Stimulated activated effector memory CD8-positive, alpha-beta T cell treated with anti-CD3 and anti-CD28 coated beads, Interleukin-12 subunit alpha, Interleukin-12 subunit beta, amount 100 ng/mL, for 72 hours (primary cell): ENCODE measurements around the gene SH3D19.
"Not testable (repeated sequence)": the region's sequence is repeated elsewhere in the genome, so short reads cannot be mapped to it uniquely, and the experiment has no call there.

Source experiments
- ATAC-seq: fragments of 150-1000 bp; cut with Tn5 transposase; 2 replicates; pipeline ENCODE4 v1.10.0; 2021
- DNase-seq, 2 donors: peaks; one replicate each; pipeline ENCODE4 v3.0.0; 2021 to 2022; ENCODE audit warnings: low spot score in 2 of 2
- H3K27ac Mint-ChIP-seq: one replicate; pipeline ENCODE4 v1.8.0; 2022; ENCODE audit warnings: mild to moderate bottlenecking, mixed read lengths
- H3K36me3 Mint-ChIP-seq: one replicate; pipeline ENCODE4 v1.8.0; 2022; ENCODE audit warnings: mild to moderate bottlenecking, mixed read lengths
- H3K4me1 Mint-ChIP-seq: one replicate; pipeline ENCODE4 v1.8.0; 2022; ENCODE audit warnings: mixed read lengths
- H3K4me3 Mint-ChIP-seq: one replicate; pipeline ENCODE4 v1.8.0; 2022; ENCODE audit warnings: mild to moderate bottlenecking, mixed read lengths
- H3K9me3 Mint-ChIP-seq: one replicate; pipeline ENCODE4 v1.8.0; 2022; ENCODE audit warnings: mixed read lengths

SH3D19 gene

GRCh38 chr4:151263455-151263854 is 62.0 kb downstream of the SH3D19 start:
- Mint-ChIP-seq H3K4me1 (no peaks in the 10 kb centered on the region), H3K4me3 (no peak overlapping the region), H3K9me3 (no peaks in the 10 kb centered on the region), H3K36me3 (no peaks in the 10 kb centered on the region), H3K27ac (no peak overlapping the region)
- no peak for ATAC-seq
- no peak for DNase-seq

DNA sequence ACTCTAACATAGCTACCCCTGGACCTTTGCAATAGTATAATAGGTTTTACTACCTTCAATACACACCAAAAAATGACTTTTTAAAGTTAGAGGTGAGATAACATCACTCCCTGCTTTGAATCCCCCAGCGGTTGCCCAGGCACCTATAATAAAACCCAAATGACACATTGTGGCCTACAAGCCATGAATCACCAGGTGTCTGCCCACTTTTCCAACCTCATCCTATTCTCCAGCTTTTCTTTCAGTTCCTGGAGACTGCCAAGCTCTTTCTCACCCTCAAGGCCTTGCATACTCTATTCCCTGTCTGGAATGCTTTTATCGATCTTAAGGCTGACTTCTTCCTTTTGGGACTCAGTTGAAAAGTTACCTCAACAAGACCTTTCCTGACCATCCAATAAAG is 64.9 kb downstream of the SH3D19 start:
- ATAC-seq, result no peak
- Mint-ChIP-seq H3K27ac (no peak overlapping the region), H3K9me3 (no peaks in the 10 kb centered on the region)

GRCh38 chr4:151259752-151260151 is 65.7 kb downstream of the SH3D19 start:
- Mint-ChIP-seq H3K4me1 (no peaks in the 10 kb centered on the region), H3K36me3 (no peaks in the 10 kb centered on the region), H3K9me3 (no peaks in the 10 kb centered on the region), H3K27ac (no peak overlapping the region), H3K4me3 (no peak overlapping the region)
- no peak for DNase-seq
- no peak for ATAC-seq

More for the DNA sequence above, 64.9 kb downstream of the SH3D19 start:
- no peak overlapping the region for H3K4me3 Mint-ChIP-seq
- no peak for DNase-seq
- H3K36me3 Mint-ChIP-seq, result no peaks in the 10 kb centered on the region
- no peaks in the 10 kb centered on the region for H3K4me1 Mint-ChIP-seq

DNA sequence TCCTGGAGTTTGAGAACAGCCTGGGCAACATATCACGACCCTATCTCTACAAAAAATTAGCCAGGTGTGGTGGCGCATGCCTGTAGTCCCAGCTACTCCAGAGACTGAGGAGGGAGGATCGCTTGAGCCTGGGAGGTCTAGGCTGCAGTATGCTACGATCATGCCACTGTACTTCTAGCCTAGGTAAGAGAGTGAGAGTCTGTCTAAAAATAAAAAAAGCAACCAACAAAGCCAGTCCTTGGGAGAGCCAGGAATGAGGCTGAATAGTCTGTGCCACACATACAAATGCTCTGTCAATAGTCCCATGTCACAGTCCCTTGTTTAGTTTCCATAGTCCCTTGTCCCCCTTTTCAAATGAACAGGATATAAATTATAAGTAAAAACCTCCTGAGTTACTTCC is 67.7 kb downstream of the SH3D19 start:
- Mint-ChIP-seq H3K4me1 (no peaks in the 10 kb centered on the region), H3K9me3 (no peaks in the 10 kb centered on the region), H3K4me3 (no peak overlapping the region), H3K36me3 (no peaks in the 10 kb centered on the region), H3K27ac (no peak overlapping the region)
- DNase-seq, result no peak
- no peak for ATAC-seq

DNA sequence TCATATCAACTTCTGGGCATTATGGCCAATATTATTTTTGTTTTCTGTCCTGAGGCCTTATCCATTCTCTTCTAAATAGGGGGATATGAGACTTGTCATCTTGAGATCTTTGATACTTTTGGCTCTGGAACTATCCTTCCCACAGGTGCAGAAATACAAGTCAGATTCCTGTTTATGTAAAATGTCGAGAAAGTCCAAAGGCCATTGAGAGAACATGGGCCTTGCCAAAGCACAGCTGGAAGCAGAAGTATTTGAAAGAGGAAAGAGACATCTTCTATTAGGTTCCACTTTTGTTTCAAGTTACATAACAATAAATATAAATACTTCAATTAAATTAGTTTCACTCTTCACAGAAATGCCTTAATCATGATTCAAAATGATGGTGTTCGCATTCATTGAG is 69.3 kb downstream of the SH3D19 start:
- ATAC-seq (no peak), DNase-seq (no peak)
- no peaks in the 10 kb centered on the region for H3K4me1 Mint-ChIP-seq
- no peak overlapping the region for H3K27ac Mint-ChIP-seq
- no peaks in the 10 kb centered on the region for H3K36me3 Mint-ChIP-seq
- H3K9me3 Mint-ChIP-seq, result no peaks in the 10 kb centered on the region
- H3K4me3 Mint-ChIP-seq, result no peak overlapping the region

DNA sequence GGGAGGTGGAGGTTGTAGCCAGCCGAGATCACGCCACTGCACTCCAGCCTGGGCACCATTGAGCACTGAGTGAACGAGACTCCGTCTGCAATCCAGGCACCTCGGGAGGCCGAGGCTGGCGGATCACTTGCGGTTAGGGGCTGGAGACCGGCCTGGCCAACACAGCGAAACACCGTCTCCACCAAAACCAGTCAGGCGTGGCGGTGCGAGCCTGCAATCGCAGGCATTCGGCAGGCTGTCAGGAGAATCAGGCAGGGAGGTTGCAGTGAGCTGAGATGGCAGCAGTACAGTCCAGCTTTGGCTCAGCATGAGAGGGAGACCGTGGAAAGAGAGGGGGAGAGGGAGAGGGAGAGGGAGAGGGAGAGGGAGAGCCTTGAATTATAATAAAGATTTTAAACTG is 69.7 kb downstream of the SH3D19 start:
- H3K4me3 Mint-ChIP-seq, H3K4me1 Mint-ChIP-seq, H3K9me3 Mint-ChIP-seq, ATAC-seq, H3K36me3 Mint-ChIP-seq, DNase-seq, H3K27ac Mint-ChIP-seq: not testable (repeated sequence)

GRCh38 chr4:151255226-151255625 is 70.2 kb downstream of the SH3D19 start:
- not testable (repeated sequence) for H3K4me1 Mint-ChIP-seq, H3K27ac Mint-ChIP-seq, H3K4me3 Mint-ChIP-seq, H3K9me3 Mint-ChIP-seq, H3K36me3 Mint-ChIP-seq, DNase-seq, ATAC-seq

GRCh38 chr4:151251603-151252304 is 73.7 kb downstream of the SH3D19 start:
- no peaks in the 10 kb centered on the region for H3K9me3 Mint-ChIP-seq
- H3K36me3 Mint-ChIP-seq, result no peaks in the 10 kb centered on the region
- no peak for DNase-seq

DNA sequence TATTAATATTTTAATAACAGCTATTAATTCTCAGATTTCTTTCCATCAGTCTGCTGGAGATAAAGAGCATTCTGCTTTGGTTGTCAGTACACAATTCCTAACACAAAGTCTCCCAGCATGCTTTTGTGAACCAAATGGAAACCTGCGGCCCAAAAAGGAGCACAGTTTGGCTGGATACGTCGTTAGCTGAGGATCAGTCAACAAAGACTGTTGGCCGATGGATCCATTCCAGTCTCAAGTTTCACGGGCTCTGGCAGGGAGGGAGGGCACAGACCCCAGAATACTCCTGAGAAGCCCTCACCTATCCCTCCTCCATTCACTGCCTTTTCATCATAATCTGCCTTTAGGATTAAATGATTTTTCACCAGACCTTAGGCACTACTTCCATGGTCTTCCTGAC is 74.7 kb downstream of the SH3D19 start:
- Mint-ChIP-seq H3K9me3 (no peaks in the 10 kb centered on the region), H3K27ac (no peak overlapping the region), H3K4me1 (no peaks in the 10 kb centered on the region), H3K4me3 (no peak overlapping the region), H3K36me3 (no peaks in the 10 kb centered on the region)
- DNase-seq (no peak), ATAC-seq (no peak)

More at GRCh38 chr4:151251603-151252304, 73.7 kb downstream of the SH3D19 start:
- Mint-ChIP-seq H3K4me3 (no peak overlapping the region), H3K27ac (no peak overlapping the region), H3K4me1 (no peaks in the 10 kb centered on the region)
- no peak for ATAC-seq

DNA sequence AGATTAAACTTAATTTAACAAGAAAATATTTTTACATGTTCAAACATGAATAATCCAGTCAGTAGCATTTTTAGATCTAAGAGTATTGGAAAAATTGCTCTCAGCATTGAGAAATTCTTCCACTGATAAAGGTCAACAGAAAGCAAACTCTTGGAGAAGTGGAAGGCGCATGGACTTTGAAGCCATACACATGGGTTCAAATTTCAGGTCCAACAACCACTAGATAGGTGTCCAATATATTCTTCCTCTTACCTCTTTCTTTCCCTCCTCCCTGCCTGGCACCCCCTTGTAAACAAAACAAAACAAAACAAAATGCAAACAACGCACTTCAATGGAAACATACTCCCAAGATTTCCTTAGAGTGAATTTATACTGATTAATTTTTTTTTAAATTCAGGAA is 76.9 kb downstream of the SH3D19 start:
- no peak for ATAC-seq
- Mint-ChIP-seq H3K36me3 (no peaks in the 10 kb centered on the region), H3K4me3 (no peak overlapping the region)

DNA sequence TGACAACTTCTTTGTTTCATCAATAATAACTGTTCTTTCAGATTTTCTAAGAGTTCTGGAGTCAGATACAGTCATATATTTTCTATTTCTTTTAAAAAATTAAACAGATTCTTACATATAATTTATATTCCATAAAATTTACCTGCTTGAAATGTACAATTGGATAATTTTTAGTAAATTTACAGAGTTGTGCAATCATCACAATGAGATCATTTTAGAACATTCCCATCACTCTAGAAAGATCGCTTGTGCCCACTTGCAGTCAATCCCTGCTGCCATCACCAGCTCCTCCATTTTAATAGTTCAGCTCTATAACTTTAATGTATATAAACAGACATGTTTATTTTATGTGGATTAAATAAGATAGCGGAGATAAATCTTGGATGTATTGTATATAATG is 78.0 kb downstream of the SH3D19 start:
- ATAC-seq (no peak), DNase-seq (no peak)
- Mint-ChIP-seq H3K36me3 (no peaks in the 10 kb centered on the region), H3K4me1 (no peaks in the 10 kb centered on the region), H3K27ac (no peak overlapping the region), H3K9me3 (no peaks in the 10 kb centered on the region), H3K4me3 (no peak overlapping the region)

More for the DNA sequence above, 76.9 kb downstream of the SH3D19 start:
- DNase-seq, result no peak
- Mint-ChIP-seq H3K9me3 (no peaks in the 10 kb centered on the region), H3K27ac (no peak overlapping the region), H3K4me1 (no peaks in the 10 kb centered on the region)

DNA sequence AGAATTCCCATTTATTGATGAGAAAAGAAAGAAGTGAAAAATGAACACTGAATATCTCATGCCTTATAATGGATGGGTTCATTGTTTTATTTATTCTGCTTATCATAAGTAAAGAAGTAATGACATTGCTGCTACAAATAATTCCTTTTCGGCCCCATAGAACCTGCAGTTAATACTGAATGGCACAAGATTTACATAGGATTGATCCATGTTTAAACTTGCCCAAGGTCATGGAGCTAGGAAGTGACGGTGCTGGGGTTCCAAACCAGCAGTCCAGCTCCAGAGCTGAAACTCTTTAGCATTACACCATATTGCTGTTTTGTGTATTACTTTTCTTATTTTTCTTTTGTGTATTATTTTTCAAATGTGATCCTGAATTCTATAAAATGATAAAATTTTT is 78.7 kb downstream of the SH3D19 start:
- ATAC-seq (no peak), DNase-seq (no peak)
- no peaks in the 10 kb centered on the region for H3K9me3 Mint-ChIP-seq
- H3K27ac Mint-ChIP-seq, result no peak overlapping the region
- no peak overlapping the region for H3K4me3 Mint-ChIP-seq
- no peaks in the 10 kb centered on the region for H3K4me1 Mint-ChIP-seq
- no peaks in the 10 kb centered on the region for H3K36me3 Mint-ChIP-seq

DNA sequence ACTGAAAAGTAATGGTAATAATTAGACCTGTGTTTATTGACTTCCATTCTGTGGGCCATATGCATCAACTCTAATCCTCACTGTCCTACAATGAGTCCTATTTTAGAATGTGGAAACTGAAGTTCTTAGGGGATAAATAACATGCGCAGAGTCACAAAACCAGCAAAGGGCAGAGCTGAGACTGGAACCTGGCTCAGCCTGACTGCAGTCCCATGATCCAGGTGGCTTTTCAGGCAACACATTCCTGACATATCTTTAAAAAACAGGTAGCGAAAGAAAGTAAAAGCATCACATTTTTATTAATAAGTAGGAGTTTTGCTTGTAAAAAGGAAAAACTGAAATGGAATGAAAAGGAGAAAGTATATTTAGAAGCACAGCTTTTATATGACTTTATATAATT is 83.1 kb downstream of the SH3D19 start:
- ATAC-seq (no peak), DNase-seq (no peak)
- H3K4me3 Mint-ChIP-seq, result no peak overlapping the region
- no peaks in the 10 kb centered on the region for H3K4me1 Mint-ChIP-seq
- H3K27ac Mint-ChIP-seq, result no peak overlapping the region
- H3K36me3 Mint-ChIP-seq, result no peaks in the 10 kb centered on the region
- H3K9me3 Mint-ChIP-seq, result no peaks in the 10 kb centered on the region

DNA sequence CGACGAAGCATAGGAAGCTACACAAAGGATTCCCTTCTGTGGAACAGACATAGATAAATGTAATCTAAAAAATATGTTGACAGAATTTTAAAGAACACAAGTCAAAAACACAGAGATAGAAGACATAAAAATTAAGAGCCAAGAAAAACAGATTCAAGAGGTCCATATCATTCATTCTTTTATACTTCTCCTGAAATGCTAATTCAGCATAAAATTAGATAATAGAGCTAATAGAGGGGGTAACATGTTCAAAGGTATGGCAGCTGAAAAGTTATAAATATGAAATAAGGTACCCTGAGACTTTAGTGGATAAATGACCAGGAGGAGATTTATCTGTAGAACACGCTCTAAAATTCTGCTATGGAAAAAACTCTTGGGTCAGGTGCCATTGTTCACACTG is 85.8 kb downstream of the SH3D19 start:
- Mint-ChIP-seq H3K4me1 (no peaks in the 10 kb centered on the region), H3K27ac (no peak overlapping the region), H3K9me3 (no peaks in the 10 kb centered on the region), H3K36me3 (no peaks in the 10 kb centered on the region), H3K4me3 (no peak overlapping the region)
- DNase-seq (no peak), ATAC-seq (no peak)

DNA sequence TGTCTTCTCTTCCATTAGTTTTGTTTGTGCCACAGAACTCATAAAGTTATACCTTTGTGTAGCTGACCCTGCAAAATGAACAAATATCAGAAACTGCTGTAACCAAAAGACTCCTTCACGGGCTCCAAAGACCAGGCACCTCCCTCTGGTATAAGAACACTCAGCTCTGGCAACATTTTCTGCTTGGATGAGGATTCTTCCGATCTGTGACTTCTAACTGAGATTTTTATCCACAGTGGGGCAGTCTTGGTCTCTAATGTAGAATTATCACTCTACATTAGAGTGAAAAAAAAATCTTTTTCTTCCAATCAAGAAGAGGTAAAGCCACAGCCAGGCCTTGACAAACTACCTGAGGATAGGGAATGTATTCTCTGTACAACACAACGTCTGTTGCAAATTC is 86.9 kb downstream of the SH3D19 start:
- Mint-ChIP-seq H3K27ac (no peak overlapping the region), H3K4me3 (no peak overlapping the region), H3K4me1 (no peaks in the 10 kb centered on the region), H3K36me3 (no peaks in the 10 kb centered on the region), H3K9me3 (no peaks in the 10 kb centered on the region)
- ATAC-seq, result no peak
- DNase-seq, result no peak

DNA sequence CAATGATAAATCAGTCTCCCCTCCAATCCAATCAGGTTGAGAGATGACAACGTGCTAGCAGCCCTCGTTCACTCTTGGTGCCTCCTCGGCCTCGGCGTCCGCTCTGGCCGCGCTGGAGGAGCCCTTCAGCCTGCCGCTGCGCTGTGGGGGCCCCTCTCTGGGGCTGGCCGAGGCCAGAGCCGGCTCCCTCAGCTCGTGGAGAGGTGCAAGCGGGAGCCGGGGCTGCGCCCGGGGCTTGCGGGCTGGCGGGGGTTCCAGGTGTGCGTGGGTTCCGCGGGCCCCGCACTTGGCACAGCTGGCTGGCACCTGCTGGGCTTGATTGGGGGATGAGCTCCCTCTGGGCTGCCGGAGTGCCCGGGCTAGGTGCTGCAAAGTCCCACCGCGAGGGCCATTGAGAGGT is 89.4 kb downstream of the SH3D19 start:
- H3K36me3 Mint-ChIP-seq, result no peaks in the 10 kb centered on the region
- H3K4me1 Mint-ChIP-seq, result no peaks in the 10 kb centered on the region
- no peak overlapping the region for H3K27ac Mint-ChIP-seq
- DNase-seq (no peak), ATAC-seq (no peak)
- H3K4me3 Mint-ChIP-seq, result no peak overlapping the region
- H3K9me3 Mint-ChIP-seq, result no peaks in the 10 kb centered on the region

DNA sequence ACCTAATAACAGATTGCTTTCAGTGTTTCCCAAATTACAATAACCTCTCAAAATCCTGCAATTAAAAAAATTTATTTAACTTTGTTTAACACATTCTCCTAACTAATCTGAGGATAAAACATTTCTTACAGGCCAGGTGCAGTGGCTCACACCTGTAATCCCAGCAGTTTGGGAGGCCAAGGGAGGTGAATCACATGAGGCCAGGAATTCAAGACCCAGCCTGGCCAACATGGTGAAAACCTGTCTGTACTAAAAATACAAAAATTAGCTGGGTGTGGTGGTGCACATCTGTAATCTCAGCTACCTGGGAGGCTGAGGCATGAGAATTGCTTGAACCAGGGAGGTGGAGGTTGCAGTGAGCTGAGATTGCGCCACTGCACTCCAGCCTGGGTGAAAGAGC is 90.0 kb downstream of the SH3D19 start:
- not testable (repeated sequence) for H3K4me3 Mint-ChIP-seq, DNase-seq, H3K27ac Mint-ChIP-seq, H3K9me3 Mint-ChIP-seq, ATAC-seq, H3K4me1 Mint-ChIP-seq, H3K36me3 Mint-ChIP-seq
